Caco-2 (cell line): ENCODE data around the gene TNFSF9. TPM values are rescaled to one million over a fixed set of nuclear protein-coding genes. Genes with fewer than 3 reads are reported as not detected.

ENCODE experiments used
- BruUV-seq: library from RNA; stranded (reverse); fragments of 400-500 nt; replicated peaks from 2 replicates; lab custom pipeline; 2021; lab: Mats Ljungman, UMichigan
- CTCF ChIA-PET: fragments of 300-600 bp; sonication (Branson Sonifier 250); formaldehyde crosslinking; loops from one replicate; lab custom pipeline; 2022; ENCODE audit warnings: antibody characterized with exemption; lab: Charles Lee
- POLR2A ChIA-PET: fragments of 300-600 bp; sonication (Branson Sonifier 250); formaldehyde crosslinking; loops from one replicate; lab custom pipeline; 2022; ENCODE audit warnings: antibody characterized with exemption; lab: Charles Lee
- DNase-seq, 2 experiments: peaks; one replicate each; pipeline versions ENCODE4 v3.0.0 to v3.0.0-alpha.2; 2020 to 2022
- H3K27me3 ChIP-seq: replicated peaks from 2 replicates; pipeline ENCODE4 v1.6.0; 2011; ENCODE audit warnings: low read length; ENCODE audit not compliant: control insufficient read depth, insufficient read depth
- H3K36me3 ChIP-seq: 2 replicates; pipeline ENCODE4 v1.5.1; 2011; ENCODE audit warnings: low read length; ENCODE audit not compliant: control insufficient read depth, insufficient read depth
- H3K4me1 ChIP-seq: fragments of 250-450 bp; sonication (Bioruptor Pico); 2 replicates; pipeline ENCODE4 v1.5.1; 2020; ENCODE audit warnings: mild to moderate bottlenecking
- H3K4me3 ChIP-seq: 2 replicates; pipeline ENCODE4 v1.5.1; 2011; ENCODE audit warnings: low read depth, mild to moderate bottlenecking, control low read depth, low read length
- H3K9me3 ChIP-seq: fragments of 250-450 bp; sonication (Bioruptor Pico); 2 replicates; pipeline ENCODE4 v1.5.1; 2020; ENCODE audit warnings: mild to moderate bottlenecking, moderate library complexity
- H3K27ac Mint-ChIP-seq: one replicate; pipeline ENCODE4 v1.8.0; 2022; ENCODE audit warnings: mixed read lengths; ENCODE audit not compliant: unreplicated experiment
- H3K27me3 Mint-ChIP-seq: one replicate; pipeline ENCODE4 v1.8.0; 2022; ENCODE audit warnings: mixed read lengths; ENCODE audit not compliant: insufficient read depth, unreplicated experiment
- H3K36me3 Mint-ChIP-seq: one replicate; pipeline ENCODE4 v1.8.0; 2022; ENCODE audit warnings: mild to moderate bottlenecking, mixed read lengths; ENCODE audit not compliant: insufficient read depth, unreplicated experiment
- H3K4me1 Mint-ChIP-seq: one replicate; pipeline ENCODE4 v1.8.0; 2022; ENCODE audit warnings: low read depth, mixed read lengths; ENCODE audit not compliant: unreplicated experiment
- H3K4me3 Mint-ChIP-seq: one replicate; pipeline ENCODE4 v1.8.0; 2022; ENCODE audit warnings: mild to moderate bottlenecking, moderate library complexity, mixed read lengths; ENCODE audit not compliant: unreplicated experiment
- H3K9me3 Mint-ChIP-seq: one replicate; pipeline ENCODE4 v1.8.0; 2022; ENCODE audit warnings: mixed read lengths; ENCODE audit not compliant: unreplicated experiment
- intact Hi-C: fragments of 100-400 bp; cut with micrococcal nuclease; formaldehyde crosslinking; loops from one replicate; pipeline ENCODE4 v1.10.0; 2022; ENCODE audit not compliant: unreplicated experiment
- total RNA-seq: library from RNA; stranded (reverse); gene quantifications from 2 replicates; pipeline ENCODE4 v1.2.3, GENCODE V29; 2022
- TF ChIP-seq, protein P1 (sequence below), 2 experiments: fragments of 200-600 bp in 1 of 2; IDR thresholded peaks; 1 replicate in 1 of 2; 2 replicates in 1 of 2; pipeline versions ENCODE4 v1.5.1 to v1.8.0; 2011 to 2022; ENCODE audit warnings: antibody characterized with exemption in 1 of 2, control low read depth in 1 of 2, inconsistent platforms in 1 of 2, low read depth in 1 of 2, low read length in 1 of 2, mild to moderate bottlenecking in 1 of 2, moderate library complexity in 1 of 2; ENCODE audit not compliant: insufficient read depth in 1 of 2, severe bottlenecking in 1 of 2, unreplicated experiment in 1 of 2

Gene TNFSF9
- total RNA-seq, 1 experiment from 2014 or later, result 0.77 TPM

DNA sequence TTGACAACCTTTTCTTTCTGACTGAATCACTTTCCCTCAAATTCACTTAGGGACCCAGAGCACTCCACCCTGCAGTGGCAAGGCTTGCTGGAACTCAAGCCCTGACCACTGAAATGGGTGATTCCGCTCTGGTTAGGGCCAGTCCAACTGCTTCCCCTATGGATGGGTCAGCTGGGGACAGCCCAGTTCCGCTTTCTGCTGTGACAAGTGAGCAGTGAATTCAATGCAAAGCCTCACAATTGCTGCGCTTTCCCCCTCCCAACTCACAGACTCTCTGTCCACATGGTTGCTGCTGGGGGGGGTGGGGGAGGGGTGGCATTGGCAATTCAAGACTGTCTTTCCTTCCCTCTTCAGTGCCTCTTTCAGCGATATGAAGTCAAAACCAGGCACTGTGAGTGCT, 41.4 kb downstream of the TNFSF9 start:
- no peak for DNase-seq
- intact Hi-C loops, result no loop called here
- POLR2A ChIA-PET, result no interaction called here
- Histone ChIP-seq H3K4me1 (0 out of 2 replicates have a peak, but pooled peaks cover 4% of the 10 kb centered on the region), H3K4me3 (no peak overlapping the region), H3K36me3 (no peaks in the 10 kb centered on the region), H3K9me3 (peaks cover 14% of the 10 kb centered on the region), H3K27me3 (no peaks in the 10 kb centered on the region)
- no peaks in the 10 kb centered on the region for H3K27me3 Mint-ChIP-seq
- no peak overlapping the region for H3K4me3 Mint-ChIP-seq
- H3K9me3 Mint-ChIP-seq, result peaks cover 16% of the 10 kb centered on the region
- TF ChIP-seq, protein P1, sequence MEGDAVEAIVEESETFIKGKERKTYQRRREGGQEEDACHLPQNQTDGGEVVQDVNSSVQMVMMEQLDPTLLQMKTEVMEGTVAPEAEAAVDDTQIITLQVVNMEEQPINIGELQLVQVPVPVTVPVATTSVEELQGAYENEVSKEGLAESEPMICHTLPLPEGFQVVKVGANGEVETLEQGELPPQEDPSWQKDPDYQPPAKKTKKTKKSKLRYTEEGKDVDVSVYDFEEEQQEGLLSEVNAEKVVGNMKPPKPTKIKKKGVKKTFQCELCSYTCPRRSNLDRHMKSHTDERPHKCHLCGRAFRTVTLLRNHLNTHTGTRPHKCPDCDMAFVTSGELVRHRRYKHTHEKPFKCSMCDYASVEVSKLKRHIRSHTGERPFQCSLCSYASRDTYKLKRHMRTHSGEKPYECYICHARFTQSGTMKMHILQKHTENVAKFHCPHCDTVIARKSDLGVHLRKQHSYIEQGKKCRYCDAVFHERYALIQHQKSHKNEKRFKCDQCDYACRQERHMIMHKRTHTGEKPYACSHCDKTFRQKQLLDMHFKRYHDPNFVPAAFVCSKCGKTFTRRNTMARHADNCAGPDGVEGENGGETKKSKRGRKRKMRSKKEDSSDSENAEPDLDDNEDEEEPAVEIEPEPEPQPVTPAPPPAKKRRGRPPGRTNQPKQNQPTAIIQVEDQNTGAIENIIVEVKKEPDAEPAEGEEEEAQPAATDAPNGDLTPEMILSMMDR (IDR thresholded peaks at IDR 0.05; ENCODE audit: insufficient read depth in 1 of 2, low read depth in 1 of 2, low read length in 1 of 2, severe bottlenecking in 1 of 2, unreplicated experiment in 1 of 2), result no peak
- H3K27ac Mint-ChIP-seq, result no peak overlapping the region
- BruUV-seq, result no TSS peak
- peaks cover 5% of the 10 kb centered on the region for H3K4me1 Mint-ChIP-seq
- H3K36me3 Mint-ChIP-seq, result no peaks in the 10 kb centered on the region
- CTCF ChIA-PET, result no interaction called here

DNA sequence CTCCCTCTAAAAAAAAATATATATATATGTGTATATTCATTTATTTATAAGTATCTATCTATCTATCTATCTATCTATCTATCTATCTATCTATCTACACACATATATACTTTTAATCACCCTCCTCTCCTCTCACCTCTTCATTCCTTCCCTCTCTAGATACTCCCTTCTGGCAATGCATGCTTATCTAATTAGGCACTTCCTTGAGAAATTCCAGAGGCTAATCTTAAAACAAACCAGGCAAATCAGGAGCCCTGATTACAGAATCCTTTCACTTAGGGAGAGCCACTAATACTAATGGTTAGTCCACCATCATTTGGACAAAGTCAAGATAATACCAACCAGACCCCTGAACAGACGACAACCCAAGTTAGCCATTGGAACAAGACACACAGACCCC, 42.5 kb downstream of the TNFSF9 start:
- no TSS peak for BruUV-seq
- intact Hi-C loops, result no loop called here
- no peaks in the 10 kb centered on the region for H3K27me3 Mint-ChIP-seq
- H3K4me3 Mint-ChIP-seq, result no peak overlapping the region
- ChIA-PET POLR2A (no interaction called here), CTCF (no interaction called here)
- TF ChIP-seq, protein P1 (IDR thresholded peaks at IDR 0.05; ENCODE audit: insufficient read depth in 1 of 2, low read depth in 1 of 2, low read length in 1 of 2, severe bottlenecking in 1 of 2, unreplicated experiment in 1 of 2), result no peak
- H3K4me1 Mint-ChIP-seq, result peaks cover under 1% of the 10 kb centered on the region
- peaks cover 17% of the 10 kb centered on the region for H3K9me3 Mint-ChIP-seq
- Histone ChIP-seq H3K27me3 (no peaks in the 10 kb centered on the region), H3K36me3 (no peaks in the 10 kb centered on the region), H3K9me3 (peaks cover 8% of the 10 kb centered on the region), H3K4me3 (no peak overlapping the region), H3K4me1 (no peaks in the 10 kb centered on the region)
- no peak for DNase-seq
- no peak overlapping the region for H3K27ac Mint-ChIP-seq
- H3K36me3 Mint-ChIP-seq, result no peaks in the 10 kb centered on the region

DNA sequence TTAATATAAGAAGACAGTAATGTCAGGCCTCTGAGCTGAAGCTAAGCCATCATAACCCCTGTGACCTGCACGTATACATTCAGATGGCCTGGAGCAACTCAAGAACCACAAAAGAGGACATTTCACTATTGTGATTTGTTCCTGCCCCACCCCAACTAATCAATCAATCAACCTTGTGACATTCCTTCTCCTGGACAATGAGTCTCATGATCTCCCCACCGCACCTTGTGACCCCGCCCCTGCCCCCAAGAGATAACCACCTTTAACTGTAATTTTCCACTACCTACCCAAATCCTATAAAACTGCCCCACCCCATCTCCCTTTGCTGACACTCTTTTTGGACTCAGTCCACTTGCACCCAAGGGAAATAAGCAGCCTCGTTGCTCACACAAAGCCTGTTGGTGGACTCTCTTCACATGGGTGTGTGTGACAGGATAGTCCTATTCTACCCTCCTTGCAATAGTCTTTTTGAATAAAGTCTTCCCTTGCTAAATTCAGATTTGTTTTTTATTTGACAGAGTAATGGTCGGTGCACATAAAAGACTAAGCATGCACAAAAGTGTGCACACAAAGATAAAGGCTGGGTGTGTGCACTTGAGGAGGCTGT, 46.1 kb downstream of the TNFSF9 start:
- intact Hi-C loops, result no loop called here
- no peak overlapping the region for H3K4me3 ChIP-seq
- H3K9me3 Mint-ChIP-seq, result peaks cover 21% of the 10 kb centered on the region
- no peaks in the 10 kb centered on the region for H3K36me3 Mint-ChIP-seq
- ChIA-PET POLR2A (no interaction called here), CTCF (no interaction called here)
- H3K4me1 Mint-ChIP-seq, result no peaks in the 10 kb centered on the region
- DNase-seq, result no peak
- peaks cover 5% of the 10 kb centered on the region; the same call in 1 of the 2 replicates for H3K9me3 ChIP-seq
- H3K27me3 Mint-ChIP-seq, result no peaks in the 10 kb centered on the region
- H3K4me3 Mint-ChIP-seq, result no peak overlapping the region
- TF ChIP-seq, protein P1 (IDR thresholded peaks at IDR 0.05; ENCODE audit: insufficient read depth in 1 of 2, low read depth in 1 of 2, low read length in 1 of 2, severe bottlenecking in 1 of 2, unreplicated experiment in 1 of 2), result no peak
- no peaks in the 10 kb centered on the region for H3K36me3 ChIP-seq
- H3K4me1 ChIP-seq, result no peaks in the 10 kb centered on the region
- no TSS peak for BruUV-seq
- H3K27ac Mint-ChIP-seq, result no peak overlapping the region
- no peaks in the 10 kb centered on the region for H3K27me3 ChIP-seq
